Inflammatory macrophage (primary cell): Measurements from ENCODE around the gene EPG5.
"Not testable (repeated sequence)": the region's sequence is repeated elsewhere in the genome, so short reads cannot be mapped to it uniquely, and the experiment has no call there.

Experiments used
- DNase-seq, 2 donors: peaks; one replicate each; pipeline ENCODE4 v3.0.0-alpha.2; 2020 to 2022

EPG5 gene

GRCh38 chr18:45836242-45837205 is 130.6 kb downstream of the EPG5 start:
- peak in 1 of 2 donors; percentile 37 for DNase-seq

- DNase-seq: no peak
Observed at GRCh38 chr18:45835057-45835636, 132.0 kb downstream of the EPG5 start.

GRCh38 chr18:45834306-45834705 is 132.8 kb downstream of the EPG5 start:
- DNase-seq: no peak

GRCh38 chr18:45833846-45834245 is 133.3 kb downstream of the EPG5 start:
- no peak for DNase-seq

- no peak for DNase-seq
Observed at GRCh38 chr18:45830917-45831316, 136.2 kb downstream of the EPG5 start.

- DNase-seq: no peak
Observed at GRCh38 chr18:45829855-45830254, 137.3 kb downstream of the EPG5 start.

- peak; percentile 82 to 83 for DNase-seq
Observed at GRCh38 chr18:45828917-45829811, 138.0 kb downstream of the EPG5 start.

GRCh38 chr18:45826716-45827115 is 140.4 kb downstream of the EPG5 start:
- DNase-seq: peak; percentile 56 to 59

- DNase-seq: peak in 1 of 2 donors; percentile 44
Observed at GRCh38 chr18:45826084-45826483, 141.0 kb downstream of the EPG5 start.

- peak; percentile 2 to 67 for DNase-seq
Observed at GRCh38 chr18:45825258-45826044, 141.7 kb downstream of the EPG5 start, which contains the start of gene SIGLEC15. Gene SIGLEC15 (plus strand): TSS chr18:45825675. CDS start chr18:45825729, 54 bp downstream.

GRCh38 chr18:45821711-45822110 is 145.4 kb downstream of the EPG5 start:
- DNase-seq: peak in 1 of 2 donors; percentile 24

- no peak for DNase-seq
Observed at GRCh38 chr18:45821026-45821425, 146.1 kb downstream of the EPG5 start.

- DNase-seq: peak; percentile 76 to 79
Observed at GRCh38 chr18:45820106-45820745, 146.9 kb downstream of the EPG5 start.

GRCh38 chr18:45818765-45819164 is 148.4 kb downstream of the EPG5 start:
- peak; percentile 30 to 42 for DNase-seq

- no peak for DNase-seq
Observed at GRCh38 chr18:45817543-45817942, 149.6 kb downstream of the EPG5 start.

- DNase-seq: not testable (repeated sequence)
Observed at GRCh38 chr18:45814733-45815132, 152.4 kb downstream of the EPG5 start.

GRCh38 chr18:45807144-45807543 is 160.0 kb downstream of the EPG5 start:
- DNase-seq: peak; percentile 55 to 80

- peak; percentile 70 to 87 for DNase-seq
Observed at GRCh38 chr18:45806226-45806625, 160.9 kb downstream of the EPG5 start.

GRCh38 chr18:45805551-45805950 is 161.6 kb downstream of the EPG5 start:
- peak in 1 of 2 donors; percentile 58 for DNase-seq

- peak; percentile 61 to 86 for DNase-seq
Observed at GRCh38 chr18:45802814-45803492, 164.2 kb downstream of the EPG5 start.
